Upper lobe of left lung (tissue), 4 donors: ENCODE data around the gene MORF4L1.
"Not testable (repeated sequence)": the region's sequence is repeated elsewhere in the genome, so short reads cannot be mapped to it uniquely, and the experiment has no call there.

Experiments used
- CTCF ChIP-seq, 6 experiments: fragments of 450-650 bp in 4 of 6; fragments of 200-600 bp in 2 of 6; sonication (generic) in 2 of 6; IDR thresholded peaks; one replicate each; pipeline ENCODE4 v1.5.1; 2016 to 2019; ENCODE audit warnings: antibody characterized with exemption in 6 of 6
- EP300 ChIP-seq, 4 donors: sonication (generic); formaldehyde crosslinking; IDR thresholded peaks; one replicate each; pipeline ENCODE4 v1.5.1; 2017; ENCODE audit warnings: antibody characterized with exemption in 4 of 4, control low read depth in 2 of 4
- POLR2A ChIP-seq, 4 donors: fragments of 450-650 bp; IDR thresholded peaks; one replicate each; pipeline ENCODE4 v1.5.1; 2016 to 2017; ENCODE audit warnings: antibody characterized with exemption in 4 of 4, mild to moderate bottlenecking in 2 of 4
- POLR2AphosphoS5 ChIP-seq, 2 donors: sonication (generic); formaldehyde crosslinking; IDR thresholded peaks; one replicate each; pipeline ENCODE4 v1.5.1; 2017; ENCODE audit warnings: antibody characterized with exemption in 2 of 2

- not testable (repeated sequence) for TF ChIP-seq CTCF, POLR2A, POLR2AphosphoS5, EP300 (IDR thresholded peaks at IDR 0.05)
Observed at GRCh38 chr15:78866031-78866430, 6.7 kb upstream of the MORF4L1 start.
